ENCODE results near the gene RGS3. TPM values are rescaled to one million over a fixed set of nuclear protein-coding genes. Genes with fewer than 3 reads are reported as not detected.
A peak's percentile ranks its signal among the peaks of the same experiment; 100 is the strongest.

The RGS3 gene
- total RNA-seq, 1 donor = 77.4 TPM

DNA sequence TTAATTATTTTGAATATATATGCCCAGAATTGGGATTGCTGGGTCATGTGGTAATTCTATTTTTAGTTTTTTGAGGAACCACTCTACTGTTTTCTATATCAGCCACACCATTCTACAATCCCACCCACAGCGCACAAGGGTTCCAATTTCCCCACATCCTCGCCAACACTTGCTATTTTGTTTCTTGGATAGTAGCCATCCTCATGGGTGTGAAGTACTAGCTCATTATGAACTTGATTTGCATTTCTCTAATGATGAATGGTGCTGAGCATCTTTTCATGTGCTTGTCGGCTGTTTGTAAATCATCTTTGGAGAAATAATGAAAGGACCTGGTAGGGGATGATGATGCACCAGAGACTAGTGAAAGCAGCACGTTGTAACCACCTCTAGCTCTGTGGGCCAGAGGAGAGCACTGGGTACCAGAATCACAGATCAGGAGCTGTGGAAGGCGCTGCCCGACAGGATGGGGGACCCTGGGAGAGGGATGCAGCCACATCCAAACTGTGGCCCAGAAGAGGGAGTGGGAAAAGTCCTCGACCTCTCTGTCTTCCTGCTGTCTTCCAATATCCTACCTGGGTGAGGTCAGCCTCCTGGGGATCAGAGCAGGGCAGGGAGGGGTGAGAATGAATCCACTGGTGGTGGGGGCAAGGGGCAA, 155.4 kb downstream of the RGS3 start:
- Histone ChIP-seq H3K79me2 (ENCODE audit: insufficient read depth, low read length) (peaks cover 9% of the 10 kb centered on the region), H3K27ac (ENCODE audit: low read depth, low read length) (no peak overlapping the region), H3K36me3 (ENCODE audit: insufficient read depth, low read length) (no peaks in the 10 kb centered on the region), H3K4me1 (ENCODE audit: insufficient read depth, low read length) (peaks cover 65% of the 10 kb centered on the region), H2AFZ (ENCODE audit: low read length) (no peak overlapping the region), H3K27me3 (ENCODE audit: insufficient read depth, low read length) (no peaks in the 10 kb centered on the region), H3K4me2 (ENCODE audit: insufficient read depth, low read length) (no peak overlapping the region), H3K4me3 (ENCODE audit: insufficient read depth, low read length) (no peak overlapping the region), H4K20me1 (ENCODE audit: insufficient read depth, low read length) (no peaks in the 10 kb centered on the region), H3K9me3 (ENCODE audit: low read depth, low read length) (no peaks in the 10 kb centered on the region)
- TF ChIP-seq, protein P1, sequence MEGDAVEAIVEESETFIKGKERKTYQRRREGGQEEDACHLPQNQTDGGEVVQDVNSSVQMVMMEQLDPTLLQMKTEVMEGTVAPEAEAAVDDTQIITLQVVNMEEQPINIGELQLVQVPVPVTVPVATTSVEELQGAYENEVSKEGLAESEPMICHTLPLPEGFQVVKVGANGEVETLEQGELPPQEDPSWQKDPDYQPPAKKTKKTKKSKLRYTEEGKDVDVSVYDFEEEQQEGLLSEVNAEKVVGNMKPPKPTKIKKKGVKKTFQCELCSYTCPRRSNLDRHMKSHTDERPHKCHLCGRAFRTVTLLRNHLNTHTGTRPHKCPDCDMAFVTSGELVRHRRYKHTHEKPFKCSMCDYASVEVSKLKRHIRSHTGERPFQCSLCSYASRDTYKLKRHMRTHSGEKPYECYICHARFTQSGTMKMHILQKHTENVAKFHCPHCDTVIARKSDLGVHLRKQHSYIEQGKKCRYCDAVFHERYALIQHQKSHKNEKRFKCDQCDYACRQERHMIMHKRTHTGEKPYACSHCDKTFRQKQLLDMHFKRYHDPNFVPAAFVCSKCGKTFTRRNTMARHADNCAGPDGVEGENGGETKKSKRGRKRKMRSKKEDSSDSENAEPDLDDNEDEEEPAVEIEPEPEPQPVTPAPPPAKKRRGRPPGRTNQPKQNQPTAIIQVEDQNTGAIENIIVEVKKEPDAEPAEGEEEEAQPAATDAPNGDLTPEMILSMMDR (IDR thresholded peaks at IDR 0.05; ENCODE audit: extremely low read depth, low read depth, low read length) = no peak
- no peak for DNase-seq (ENCODE audit: insufficient read length, low spot score, missing footprints)

DNA sequence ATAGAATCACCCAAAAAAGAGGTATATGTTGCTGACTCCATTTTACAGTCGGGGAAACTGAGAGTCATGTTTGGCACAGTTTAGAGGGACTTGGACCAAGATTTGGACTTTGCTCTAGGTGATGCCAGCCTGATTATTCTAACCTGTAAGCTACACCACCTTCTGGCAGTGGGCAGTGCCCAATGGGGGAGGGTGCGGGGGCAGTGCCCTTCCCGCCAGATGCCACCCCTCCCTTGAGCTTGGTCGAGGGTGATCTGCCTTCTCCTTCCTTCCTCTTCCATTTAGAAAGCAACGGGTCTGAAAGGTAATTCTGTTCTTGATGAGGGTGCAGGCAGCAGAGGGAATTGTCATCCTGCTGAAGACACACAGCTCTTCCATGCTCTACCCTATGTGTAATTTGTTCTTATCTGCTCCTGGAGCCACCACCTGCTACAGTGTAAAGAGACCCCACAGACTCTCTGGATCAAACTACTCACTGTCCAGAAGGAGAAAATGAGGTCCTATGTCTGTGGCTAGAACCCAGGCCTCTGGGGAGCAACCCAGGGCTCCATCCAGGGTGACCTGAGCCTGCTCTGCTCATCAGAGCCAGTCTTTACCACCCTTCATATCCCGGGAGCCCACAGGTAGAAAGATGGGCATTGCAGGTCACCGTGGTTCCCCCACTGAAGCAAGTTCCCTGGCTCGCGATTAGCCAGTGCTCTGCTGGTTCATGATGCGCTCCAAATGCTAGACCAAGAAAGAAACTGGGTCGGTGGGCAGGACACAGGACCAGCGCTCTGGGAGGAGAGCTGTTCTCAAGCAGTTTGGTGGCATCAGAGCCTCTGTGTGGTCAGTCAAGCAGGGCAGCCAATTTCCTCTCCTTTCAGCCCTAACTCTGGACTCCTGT, 156.2 kb downstream of the RGS3 start:
- H3K4me3 ChIP-seq (ENCODE audit: insufficient read depth, low read length) = peak overlapping the region; percentile 38
- H3K79me2 ChIP-seq (ENCODE audit: insufficient read depth, low read length) = peaks cover 9% of the 10 kb centered on the region
- H4K20me1 ChIP-seq (ENCODE audit: insufficient read depth, low read length) = no peaks in the 10 kb centered on the region
- no peaks in the 10 kb centered on the region for H3K27me3 ChIP-seq (ENCODE audit: insufficient read depth, low read length)
- TF ChIP-seq, protein P1 (IDR thresholded peaks at IDR 0.05; ENCODE audit: extremely low read depth, low read depth, low read length) = no peak
- peak; percentile 61 for DNase-seq (ENCODE audit: insufficient read length, low spot score, missing footprints)
- H3K4me2 ChIP-seq (ENCODE audit: insufficient read depth, low read length) = peak overlapping the region; percentile 73
- peaks cover 66% of the 10 kb centered on the region for H3K4me1 ChIP-seq (ENCODE audit: insufficient read depth, low read length)
- H3K9me3 ChIP-seq (ENCODE audit: low read depth, low read length) = no peaks in the 10 kb centered on the region
- H3K36me3 ChIP-seq (ENCODE audit: insufficient read depth, low read length) = no peaks in the 10 kb centered on the region
- H3K27ac ChIP-seq (ENCODE audit: low read depth, low read length) = peak overlapping the region; percentile 99
- H2AFZ ChIP-seq (ENCODE audit: low read length) = peak overlapping the region; percentile 27

DNA sequence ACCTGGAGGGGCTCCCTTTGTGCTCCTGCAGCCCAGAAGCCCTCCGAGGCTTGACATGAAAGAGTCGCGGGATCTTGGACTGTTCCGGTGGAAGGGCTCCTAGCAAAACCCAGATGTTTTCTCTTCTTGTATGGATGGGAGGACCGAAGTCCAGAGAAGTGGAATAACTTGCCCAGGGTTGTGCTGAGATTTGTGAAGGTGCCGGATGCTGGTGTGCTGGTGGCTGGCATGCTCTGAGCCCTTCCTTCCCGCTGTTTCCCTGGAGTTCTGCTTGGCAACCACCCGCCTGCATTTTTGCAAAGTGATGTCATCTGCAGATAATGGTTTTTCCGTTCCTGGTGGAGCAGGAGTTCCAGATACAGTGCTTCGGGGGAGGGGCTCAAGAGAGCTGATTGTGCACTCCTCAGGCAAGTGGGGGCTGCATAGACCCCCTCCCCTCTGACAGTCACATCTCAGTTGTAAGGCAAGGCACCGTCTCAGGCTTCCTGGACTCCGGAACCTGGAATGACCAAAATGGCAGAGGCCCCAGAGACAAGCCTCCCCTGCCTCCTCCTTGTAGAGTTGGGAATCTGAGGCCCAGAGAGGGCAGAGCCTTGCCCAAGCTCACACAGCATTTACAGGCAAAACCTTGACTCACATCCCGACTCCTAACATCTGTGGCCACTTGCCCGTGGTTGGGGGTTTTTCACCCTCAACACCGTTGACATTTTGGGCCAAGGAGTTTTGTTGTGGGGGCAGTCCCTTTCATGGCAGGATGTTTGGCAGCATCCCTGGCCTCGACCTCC, 157.0 kb downstream of the RGS3 start:
- Histone ChIP-seq H3K27me3 (ENCODE audit: insufficient read depth, low read length) (no peaks in the 10 kb centered on the region), H3K9me3 (ENCODE audit: low read depth, low read length) (no peaks in the 10 kb centered on the region), H3K27ac (ENCODE audit: low read depth, low read length) (peak overlapping the region; percentile 99), H3K4me1 (ENCODE audit: insufficient read depth, low read length) (peaks cover 66% of the 10 kb centered on the region), H4K20me1 (ENCODE audit: insufficient read depth, low read length) (no peaks in the 10 kb centered on the region), H2AFZ (ENCODE audit: low read length) (peak overlapping the region; percentile 27), H3K4me3 (ENCODE audit: insufficient read depth, low read length) (peak overlapping the region; percentile 38), H3K4me2 (ENCODE audit: insufficient read depth, low read length) (peak overlapping the region; percentile 73), H3K79me2 (ENCODE audit: insufficient read depth, low read length) (peaks cover 9% of the 10 kb centered on the region), H3K36me3 (ENCODE audit: insufficient read depth, low read length) (no peaks in the 10 kb centered on the region)
- TF ChIP-seq, protein P1 (IDR thresholded peaks at IDR 0.05; ENCODE audit: extremely low read depth, low read depth, low read length) = no peak
- DNase-seq (ENCODE audit: insufficient read length, low spot score, missing footprints) = peak; percentile 94

All from osteoblast (primary cell).